NCI-H128 (cell line): ENCODE measurements around the gene ADCY2.
A peak's percentile ranks its signal among the peaks of the same experiment; 100 is the strongest.

Experiments
- DNase-seq: peaks from one replicate; lab custom pipeline; 2025; ENCODE audit not compliant: unreplicated experiment; lab: John Stamatoyannopoulos, UW

ADCY2 gene

GRCh38 chr5:7437836-7438235 is 41.9 kb downstream of the ADCY2 start:
- no peak for DNase-seq

- DNase-seq = no peak
Measured at GRCh38 chr5:7445068-7445467, 49.1 kb downstream of the ADCY2 start.

DNA sequence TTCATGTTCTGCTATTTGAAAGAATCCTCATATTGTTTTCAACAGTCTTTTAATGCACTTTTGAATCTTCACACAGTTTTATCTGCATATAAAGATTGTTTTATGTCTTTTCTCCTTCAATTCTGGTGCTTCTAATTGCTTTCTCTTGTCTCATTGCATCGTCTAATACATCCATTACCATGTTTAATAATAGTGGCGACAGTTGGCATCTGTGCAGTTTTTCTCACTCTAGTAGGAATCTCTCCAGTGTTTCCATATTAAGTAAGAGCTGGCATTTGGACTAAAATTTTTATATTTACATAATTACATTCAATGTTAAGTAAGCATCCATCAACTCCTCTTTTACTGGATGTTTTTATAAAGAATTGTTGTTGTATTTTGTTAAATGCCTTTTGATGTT is 49.9 kb downstream of the ADCY2 start:
- no peak for DNase-seq

DNA sequence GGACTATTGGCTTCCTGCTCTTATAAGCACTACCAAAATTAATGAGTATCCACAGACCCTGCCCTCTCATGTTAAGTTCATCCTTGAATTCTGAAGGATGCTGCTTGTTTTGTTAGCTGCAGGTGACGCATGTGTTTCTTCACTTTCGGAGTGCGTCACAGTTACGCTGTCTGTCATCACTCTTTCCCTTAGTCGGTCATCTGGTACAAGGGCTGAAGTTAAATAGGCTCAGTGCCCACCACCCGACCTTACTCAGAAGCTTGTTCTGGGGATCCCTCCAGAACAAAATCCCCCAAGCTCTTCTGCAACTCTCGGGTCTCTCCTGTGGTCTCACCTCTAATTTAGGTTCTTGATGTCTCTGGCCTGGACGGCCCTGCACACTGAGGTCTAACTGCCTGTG is 51.0 kb downstream of the ADCY2 start:
- no peak for DNase-seq

- no peak for DNase-seq
Measured at GRCh38 chr5:7453947-7454346, 58.0 kb downstream of the ADCY2 start.

DNA sequence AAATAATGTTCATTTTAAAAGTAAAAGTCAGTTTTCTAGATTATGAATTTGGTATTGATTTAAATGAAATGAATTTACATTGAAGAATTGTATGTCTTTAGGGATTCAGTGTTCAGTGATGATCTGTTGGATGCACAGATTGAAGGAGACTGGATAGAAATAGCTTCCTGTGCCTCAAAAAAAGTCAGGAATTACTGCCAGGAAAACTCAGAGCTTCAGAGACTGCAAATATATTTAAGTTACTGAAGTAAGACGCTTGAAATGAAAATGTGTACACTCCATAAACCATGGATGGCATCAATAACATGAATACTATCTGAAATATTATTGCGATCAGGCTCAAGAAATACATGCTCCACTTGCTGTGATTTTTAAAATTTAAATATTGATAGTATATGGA is 60.3 kb downstream of the ADCY2 start:
- DNase-seq = no peak

DNA sequence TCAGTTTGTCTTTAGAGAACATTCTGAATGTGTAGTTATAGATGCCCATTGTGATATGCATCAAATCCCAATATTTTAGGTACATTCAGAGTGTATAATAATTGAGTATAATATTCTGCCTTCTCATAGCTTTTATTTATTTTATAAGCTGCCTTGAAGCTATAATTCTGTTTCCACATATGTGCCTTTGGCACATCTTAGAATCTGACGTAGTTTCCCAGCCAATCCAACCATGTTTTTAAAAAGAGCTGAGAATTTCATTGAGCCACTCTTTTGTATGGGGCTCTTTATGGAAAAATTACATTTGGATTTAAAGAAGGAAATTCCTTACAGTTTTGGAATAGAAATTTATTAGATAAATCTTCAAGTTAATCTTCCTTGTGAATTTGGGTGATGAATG is 65.4 kb downstream of the ADCY2 start:
- no peak for DNase-seq

- DNase-seq = no peak
Measured at GRCh38 chr5:7462758-7463157, 66.8 kb downstream of the ADCY2 start.

DNA sequence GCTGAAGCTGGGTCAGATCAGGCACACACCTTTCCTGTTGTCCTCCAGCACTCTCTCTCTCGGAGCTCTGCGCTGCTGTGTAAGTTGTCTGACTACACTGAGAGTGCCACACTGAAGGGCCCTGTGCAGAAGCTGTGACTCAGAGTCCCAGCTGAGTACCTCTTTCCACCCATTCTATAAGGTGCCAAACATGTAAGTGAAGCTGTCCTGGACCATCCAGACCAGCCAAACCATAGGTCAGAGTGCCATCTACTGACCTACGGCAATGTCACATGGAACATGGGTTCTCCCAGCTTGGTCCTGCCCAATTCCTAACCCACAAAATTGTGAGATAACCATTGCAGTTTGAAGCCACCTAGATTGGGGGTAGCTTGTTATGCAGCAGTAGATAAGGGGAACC is 68.2 kb downstream of the ADCY2 start:
- no peak for DNase-seq

- DNase-seq = no peak
Measured at GRCh38 chr5:7467179-7467578, 71.2 kb downstream of the ADCY2 start.

DNA sequence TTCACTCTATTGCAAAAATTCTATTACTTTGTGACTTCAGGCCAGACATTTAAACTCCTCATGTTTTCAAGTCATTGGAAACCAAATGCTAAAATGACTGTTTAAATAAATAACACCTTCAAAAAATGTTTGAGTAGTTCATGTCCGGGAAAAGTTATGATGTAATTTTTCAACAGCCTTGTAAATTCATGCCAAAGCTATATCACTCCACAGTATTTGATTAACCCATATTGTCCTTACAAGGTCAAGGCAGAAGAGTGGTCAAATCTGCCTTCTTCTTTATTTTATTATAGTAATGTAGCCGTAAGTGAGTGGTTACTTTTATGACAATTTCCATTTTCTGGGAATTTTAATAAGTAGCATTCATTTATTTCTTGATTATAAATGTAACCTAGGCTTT is 72.8 kb downstream of the ADCY2 start:
- DNase-seq = no peak

DNA sequence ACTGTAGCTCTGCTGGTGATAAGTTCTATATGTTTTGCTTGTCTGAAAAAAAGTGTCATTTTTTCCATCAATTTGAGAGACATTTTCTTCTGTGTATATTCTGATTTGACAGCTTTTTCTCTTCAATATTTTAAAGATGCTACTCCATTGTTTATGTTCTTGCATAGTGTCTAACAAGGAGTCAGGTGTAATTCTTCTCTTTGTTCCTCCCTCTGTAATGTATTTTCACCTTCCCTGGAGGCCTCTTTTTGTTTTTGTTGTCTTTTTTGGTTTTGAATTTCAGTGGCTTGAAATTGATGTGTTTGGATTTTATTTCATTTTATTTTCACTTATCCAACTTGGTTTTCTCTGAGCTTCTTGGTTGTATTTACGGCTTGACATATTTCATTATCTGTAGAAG is 75.8 kb downstream of the ADCY2 start:
- DNase-seq = no peak

- no peak for DNase-seq
Measured at GRCh38 chr5:7473115-7473514, 77.2 kb downstream of the ADCY2 start.

GRCh38 chr5:7473668-7474215 is 77.8 kb downstream of the ADCY2 start:
- no peak for DNase-seq

DNA sequence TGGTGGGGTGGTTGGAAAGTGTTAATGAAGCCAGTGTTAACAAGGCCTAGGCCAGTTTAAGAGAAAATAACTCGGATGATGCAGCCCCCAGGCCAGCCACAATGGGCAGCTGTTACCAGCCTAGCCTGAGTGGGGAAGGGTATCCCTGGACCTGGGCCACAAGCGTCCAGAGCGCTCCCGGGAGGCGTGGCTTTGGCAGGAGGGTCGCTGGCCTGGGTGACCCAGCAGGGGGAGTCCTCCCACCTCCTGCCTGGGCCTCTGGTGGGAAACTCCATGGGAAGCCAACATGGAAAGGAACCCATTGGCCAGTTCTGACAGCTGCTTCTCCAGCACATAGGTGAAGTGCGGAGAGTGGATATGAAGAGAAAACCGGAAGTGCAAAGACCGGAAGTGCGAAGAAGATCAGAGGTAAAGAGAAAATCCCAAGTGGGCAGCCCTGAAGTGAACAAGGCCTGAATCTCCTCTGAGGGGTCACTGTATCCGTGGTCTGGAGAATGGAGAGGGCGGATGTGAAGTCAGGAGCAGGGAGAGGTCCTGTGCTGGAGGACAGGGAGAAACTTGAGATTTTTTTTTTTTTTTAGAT is 79.0 kb downstream of the ADCY2 start:
- DNase-seq = no peak

GRCh38 chr5:7478459-7478858 is 82.5 kb downstream of the ADCY2 start:
- no peak for DNase-seq

GRCh38 chr5:7488734-7489133 is 92.8 kb downstream of the ADCY2 start:
- DNase-seq = no peak

- DNase-seq = no peak
Measured at GRCh38 chr5:7492371-7492770, 96.4 kb downstream of the ADCY2 start.

GRCh38 chr5:7493081-7493480 is 97.1 kb downstream of the ADCY2 start:
- no peak for DNase-seq

- no peak for DNase-seq
Measured at GRCh38 chr5:7493622-7494021, 97.7 kb downstream of the ADCY2 start.

DNA sequence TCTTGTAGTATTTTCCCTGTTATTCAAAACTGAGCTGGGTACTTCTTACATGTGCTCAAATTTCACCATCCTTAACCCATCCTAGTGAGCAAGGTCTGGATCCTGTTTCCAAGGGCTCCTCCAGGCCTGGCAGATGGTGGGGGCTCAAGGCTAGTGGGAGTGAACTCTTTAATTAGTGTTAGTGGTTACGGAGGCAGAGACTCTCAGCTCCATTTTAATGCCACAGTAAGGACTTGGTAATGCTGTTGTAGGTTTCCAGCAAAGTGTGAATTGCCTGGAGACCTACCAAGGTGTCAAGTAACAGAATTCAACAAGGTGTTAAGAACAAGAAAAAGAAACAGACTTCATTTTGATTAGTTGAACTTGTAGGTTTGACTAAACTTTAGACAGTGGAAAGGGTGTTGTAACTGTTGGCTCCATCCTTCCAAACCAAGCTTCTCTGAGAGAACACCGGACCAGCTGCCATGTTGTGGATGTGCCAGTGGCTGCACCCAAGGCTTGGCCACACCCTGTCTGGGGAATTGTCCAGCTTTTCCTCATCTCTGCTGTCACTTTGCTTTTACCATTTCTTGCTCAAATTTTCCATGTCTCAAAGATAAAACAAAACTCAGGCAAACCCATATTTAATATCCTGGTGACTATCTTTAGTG is 98.7 kb downstream of the ADCY2 start:
- peak; percentile 29 for DNase-seq

DNA sequence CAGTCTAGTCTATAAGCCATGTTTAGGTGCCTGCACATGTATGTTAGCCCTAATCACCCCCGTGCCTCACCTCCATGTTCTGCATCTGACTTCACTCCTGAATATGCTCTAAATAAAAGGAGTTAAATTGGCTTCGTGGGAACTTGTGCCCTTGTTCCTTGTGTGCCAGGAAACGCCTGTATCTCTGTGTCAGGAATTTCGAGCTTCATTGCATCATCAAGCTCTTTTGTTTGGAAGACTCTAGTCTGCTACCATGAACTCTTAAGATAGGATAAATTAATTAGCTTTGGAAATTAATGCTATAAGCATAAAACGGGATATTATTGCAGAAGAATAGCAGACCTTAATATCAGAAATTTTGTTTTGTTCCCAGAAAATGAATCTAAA is 99.2 kb downstream of the ADCY2 start:
- DNase-seq = no peak

DNA sequence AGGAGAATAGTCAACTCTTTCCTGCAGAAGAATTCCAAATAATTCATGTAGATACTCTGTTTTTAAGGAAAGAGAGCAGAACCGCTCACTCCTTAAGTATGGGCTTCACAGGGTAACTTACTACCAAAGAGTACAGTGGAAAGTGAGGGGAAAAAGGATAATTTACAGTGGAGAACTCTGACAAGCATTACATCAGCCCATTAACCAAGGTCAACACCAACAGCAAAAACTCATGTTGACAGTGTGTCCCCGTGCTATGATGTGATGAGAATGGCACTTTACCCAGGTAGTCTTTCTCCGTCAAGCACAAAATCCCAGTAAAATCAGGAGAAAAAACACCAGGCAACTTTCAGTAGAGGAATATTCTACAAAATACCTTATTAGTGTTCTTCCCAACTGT is 104.3 kb downstream of the ADCY2 start:
- DNase-seq = no peak
